NCI-H510A treated with DMSO at 0.1 percent for 48 hours (cell line): Measurements from ENCODE around the gene MCM7.

Source experiments
- DNase-seq: peaks from one replicate; lab custom pipeline; 2025; lab: John Stamatoyannopoulos, UW

MCM7 gene

GRCh38 chr7:100071018-100071723 lies 30.0 kb downstream of the MCM7 start:
- no peak for DNase-seq

GRCh38 chr7:100069991-100070390 lies 31.2 kb downstream of the MCM7 start:
- DNase-seq, result no peak

- no peak for DNase-seq
Observed at GRCh38 chr7:100066953-100067352, 34.2 kb downstream of the MCM7 start.

GRCh38 chr7:100065452-100066186 lies 35.6 kb downstream of the MCM7 start:
- no peak for DNase-seq

- DNase-seq, result no peak
Observed at GRCh38 chr7:100064162-100064561, 37.0 kb downstream of the MCM7 start.

GRCh38 chr7:100063376-100063775 lies 37.8 kb downstream of the MCM7 start:
- no peak for DNase-seq

GRCh38 chr7:100061518-100062193 lies 39.5 kb downstream of the MCM7 start:
- DNase-seq, result no peak

GRCh38 chr7:100059251-100059739 lies 41.9 kb downstream of the MCM7 start:
- DNase-seq, result no peak

- no peak for DNase-seq
Observed at GRCh38 chr7:100057006-100057405, 44.2 kb downstream of the MCM7 start.

GRCh38 chr7:100053215-100053614 lies 48.0 kb downstream of the MCM7 start:
- DNase-seq, result peak; percentile 64

- no peak for DNase-seq
Observed at GRCh38 chr7:100051611-100052010, 49.6 kb downstream of the MCM7 start.

GRCh38 chr7:100049441-100050291 lies 51.5 kb downstream of the MCM7 start, which contains the start of gene ZSCAN21:
ZSCAN21 (plus strand) TSS chr7:100049774; CDS start chr7:100057007, 7,233 bp downstream.
- DNase-seq, result peak; percentile 43

GRCh38 chr7:100048680-100049079 lies 52.5 kb downstream of the MCM7 start:
- peak; percentile 16 for DNase-seq

- DNase-seq, result no peak
Observed at GRCh38 chr7:100044718-100045117, 56.5 kb downstream of the MCM7 start.
